Endothelial cell of umbilical vein (primary cell): ENCODE results near the gene DDX46. TPM values are rescaled to one million over a fixed set of nuclear protein-coding genes. Genes with fewer than 3 reads are reported as not detected.

ENCODE experiments used
- BruUV-seq: library from RNA; stranded (reverse); fragments of 400-500 nt; replicated peaks from 2 replicates; lab custom pipeline; 2021; lab: Mats Ljungman, UMichigan
- CTCF ChIA-PET: fragments of 300-600, 350-600 bp; sonication (Branson Sonifier 250); formaldehyde crosslinking; loops from one replicate; lab custom pipeline; 2021; ENCODE audit warnings: antibody characterized with exemption, inconsistent platforms; lab: Charles Lee
- POLR2A ChIA-PET: fragments of 300-600, 350-600 bp; sonication (Branson Sonifier 250); formaldehyde crosslinking; loops from one replicate; lab custom pipeline; 2021; ENCODE audit warnings: antibody characterized with exemption, inconsistent platforms; lab: Charles Lee
- DNase-seq: peaks from one replicate; pipeline ENCODE4 v3.0.0-alpha.2; 2011; ENCODE audit warnings: low read depth, low spot score
- FAIRE-seq: peaks from 2 replicates; lab custom pipeline; 2011; peaks lifted over from hg19 to GRCh38; lab: Jason Lieb, UNC
- H2AFZ ChIP-seq: 2 replicates; pipeline ENCODE4 v1.6.0; 2012; ENCODE audit warnings: low read depth, low read length, control low read depth, inconsistent platforms
- H3K27ac ChIP-seq: 2 replicates; pipeline ENCODE4 v1.5.1; 2011; ENCODE audit warnings: low read depth, mild to moderate bottlenecking, control low read depth, low read length, moderate library complexity; ENCODE audit not compliant: insufficient read depth
- H3K27me3 ChIP-seq, 2 experiments: 2 replicates each; pipeline versions ENCODE4 v1.6.0 to v1.6.1; 2011; ENCODE audit warnings: low read length in 2 of 2, mixed read lengths in 1 of 2; ENCODE audit not compliant: control insufficient read depth in 2 of 2, insufficient read depth in 2 of 2
- H3K36me3 ChIP-seq, 2 experiments: 2 replicates in 1 of 2; 3 replicates in 1 of 2; pipeline ENCODE4 v1.5.1; 2011; ENCODE audit warnings: low read length in 2 of 2, mild to moderate bottlenecking in 1 of 2, moderate library complexity in 1 of 2; ENCODE audit not compliant: control insufficient read depth in 2 of 2, insufficient read depth in 2 of 2; ENCODE audit errors: extremely low read depth in 1 of 2
- H3K4me1 ChIP-seq: 3 replicates; pipeline ENCODE4 v1.5.1; 2011; ENCODE audit warnings: mild to moderate bottlenecking, low read length; ENCODE audit not compliant: control insufficient read depth, insufficient read depth; ENCODE audit errors: extremely low read depth
- H3K4me2 ChIP-seq: 2 replicates; pipeline ENCODE4 v1.6.1; 2011; ENCODE audit warnings: low read length, control low read depth, mixed read lengths; ENCODE audit not compliant: insufficient read depth
- H3K4me3 ChIP-seq, 3 experiments: fragments of 200-600 bp in 1 of 3; sonication (generic), shearing (Covaris generic) in 1 of 3; replicated peaks in 1 of 3; 2 replicates each; pipeline ENCODE4 v1.5.1; 2011 to 2016; ENCODE audit warnings: control low read depth in 3 of 3, low read length in 3 of 3, mild to moderate bottlenecking in 2 of 3, inconsistent platforms in 1 of 3, low read depth in 1 of 3, moderate library complexity in 1 of 3; ENCODE audit not compliant: insufficient read depth in 1 of 3
- H3K79me2 ChIP-seq: 2 replicates; pipeline ENCODE4 v1.6.0; 2012; ENCODE audit warnings: low read length, inconsistent platforms; ENCODE audit not compliant: control insufficient read depth, insufficient read depth
- H3K9ac ChIP-seq: replicated peaks from 2 replicates; pipeline ENCODE3; 2011; ENCODE audit warnings: low read length, control low read depth; ENCODE audit not compliant: insufficient read depth; ENCODE audit errors: extremely low read depth
- H3K9me1 ChIP-seq: replicated peaks from 3 replicates; pipeline ENCODE4 v1.6.0; 2011; ENCODE audit warnings: mild to moderate bottlenecking, low read length; ENCODE audit not compliant: control insufficient read depth, insufficient read depth; ENCODE audit errors: extremely low read depth
- H3K9me3 ChIP-seq: replicated peaks from 2 replicates; pipeline ENCODE4 v1.5.1; 2012; ENCODE audit warnings: low read length, inconsistent platforms; ENCODE audit not compliant: control insufficient read depth, insufficient read depth
- H4K20me1 ChIP-seq: replicated peaks from 2 replicates; pipeline ENCODE3; 2011; ENCODE audit warnings: mild to moderate bottlenecking, low read length; ENCODE audit not compliant: control insufficient read depth, insufficient read depth; ENCODE audit errors: extremely low read depth
- CTCF ChIP-seq, 2 donors: IDR thresholded peaks; 1 replicate in 1 of 2; 2 replicates in 1 of 2; pipeline ENCODE4 v1.5.1; 2011; ENCODE audit warnings: low read length in 2 of 2, mild to moderate bottlenecking in 2 of 2, moderate library complexity in 2 of 2, control low read depth in 1 of 2, inconsistent platforms in 1 of 2, low read depth in 1 of 2; ENCODE audit not compliant: insufficient read depth in 1 of 2; ENCODE audit errors: extremely low read depth in 1 of 2
- EZH2 ChIP-seq: IDR thresholded peaks from 2 replicates; pipeline ENCODE4 v1.6.1; 2012; ENCODE audit warnings: borderline replicate concordance, low read depth, mild to moderate bottlenecking, moderate library complexity, low read length, inconsistent platforms; ENCODE audit not compliant: severe bottlenecking
- GATA2 ChIP-seq: IDR thresholded peaks from 2 replicates; pipeline ENCODE4 v1.7.0; 2011; ENCODE audit warnings: low read depth, mild to moderate bottlenecking, moderate library complexity, mixed read lengths, low read length; ENCODE audit not compliant: insufficient read length, insufficient read depth
- JUN ChIP-seq: IDR thresholded peaks from 2 replicates; pipeline ENCODE4 v1.6.1; 2011; ENCODE audit warnings: borderline replicate concordance, low read depth; ENCODE audit not compliant: insufficient read length, insufficient read depth
- MAX ChIP-seq: IDR thresholded peaks from 2 replicates; pipeline ENCODE4 v1.6.1; 2011; ENCODE audit not compliant: insufficient read depth, insufficient read length
- MYC ChIP-seq: IDR thresholded peaks from one replicate; pipeline ENCODE4 v1.6.1; 2011; ENCODE audit warnings: mild to moderate bottlenecking, low read depth, low read length
- POLR2A ChIP-seq: IDR thresholded peaks from 2 replicates; pipeline ENCODE4 v1.6.1; 2012; ENCODE audit warnings: low read depth, mild to moderate bottlenecking, control low read depth, low read length
- POLR2AphosphoS5 ChIP-seq: IDR thresholded peaks from 2 replicates; pipeline ENCODE4 v1.6.1; 2012; ENCODE audit warnings: low read depth, mild to moderate bottlenecking, control low read depth, low read length, moderate library complexity; ENCODE audit not compliant: insufficient read depth
- dilution Hi-C: fragments of 300-500 bp; cut with MboI; formaldehyde crosslinking; loops from one replicate; pipeline ENCODE4 v1.15.0; 2019; ENCODE audit warnings: low sequenced_read_pairs; ENCODE audit not compliant: extremely low pct_ligation_motif_present
- intact Hi-C: fragments of 100-400 bp; cut with micrococcal nuclease; formaldehyde crosslinking; loops from one replicate; pipeline ENCODE4 v1.10.0; 2022
- polyA plus RNA-seq, 4 experiments: library from polyadenylated mRNA; depleted of rRNA in 3 of 4; stranded (reverse) in 3 of 4; unstranded in 1 of 4; fragments of >200 nt; gene quantifications; 2 replicates each; pipeline versions ENCODE4 v1.2.1 to v1.2.3, GENCODE V29; 2011 to 2012; ENCODE audit warnings: missing spikeins in 1 of 4
- total RNA-seq: library from RNA; stranded (reverse); gene quantifications from 2 replicates; pipeline ENCODE4 v1.2.3, GENCODE V29; 2021

Gene DDX46
- total and polyA plus RNA-seq, 2 donors (not counting 3 experiments of a cell fraction or from before 2014, with no cell fraction given), result 16.0 to 65.2 TPM

- DNase-seq, result peak; percentile 89
- intact Hi-C loops, result loop anchor here (1.0 kb wide), 2 partner anchors 29 to 31 kb away; partner anchors contain the start of genes C5orf24 and PCBD2
- peak within 1 kb of the TSS; percentile 60 for H3K27ac ChIP-seq
- H3K9me3 ChIP-seq, result no peaks in the 10 kb centered on the region
- peak within 1 kb of the TSS; percentile 97 for H2AFZ ChIP-seq
- no peaks in the 10 kb centered on the region for H3K9me1 ChIP-seq
- TF ChIP-seq EZH2 (no peak), CTCF (IDR thresholded peaks at IDR 0.05; ENCODE audit: extremely low read depth in 1 of 2, insufficient read depth in 1 of 2, low read depth in 1 of 2, low read length in 2 of 2) (no peak), JUN (no peak), MYC (peak; percentile 31), POLR2AphosphoS5 (peak; percentile 96), MAX (no peak), POLR2A (peak; percentile 89), GATA2 (no peak)
- dilution Hi-C loops, result no loop called here
- H4K20me1 ChIP-seq, result no peaks in the 10 kb centered on the region
- peaks cover 3% of the 10 kb centered on the region for H3K4me1 ChIP-seq
- H3K4me2 ChIP-seq, result peak within 1 kb of the TSS; percentile 79
- H3K36me3 ChIP-seq, result peaks cover 0 to 4% of the 10 kb centered on the region in 2 experiments
- ChIA-PET POLR2A (interaction anchor here (0.6 to 1.4 kb wide), 3 partner anchors 21 to 29 kb away, joined by 4 to 9 read pairs (median 4); partner anchors contain the start of gene C5orf24), CTCF (interaction anchor here (1.0 to 2.0 kb wide), 4 partner anchors 11 to 31 kb away, joined by 3 to 7 read pairs (median 5); partner anchors contain the start of genes C5orf24 and PCBD2)
- H3K4me3 ChIP-seq, result peak within 1 kb of the TSS; percentile 54 to 95 (median 80)
- TSS peak; percentile 58 for BruUV-seq
- no peaks in the 10 kb centered on the region for H3K27me3 ChIP-seq
- H3K9ac ChIP-seq, result peak within 1 kb of the TSS; percentile 89
- peaks cover 16% of the 10 kb centered on the region for H3K79me2 ChIP-seq
- FAIRE-seq, result peak; percentile 80
Measured at GRCh38 chr5:134873987-134874830, 115.6 kb downstream of the DDX46 start, which contains the start of gene TXNDC15. TSS of gene TXNDC15 (plus strand) at chr5:134874371. CDS start at chr5:134874428, 57 bp downstream.
